Vagina (tissue), 2 donors: Measurements from ENCODE around the gene IGFL3. TPM values are rescaled to one million over a fixed set of nuclear protein-coding genes. Genes with fewer than 3 reads are reported as not detected.

Source experiments
- DNase-seq, 2 donors: peaks; one replicate each; pipeline ENCODE4 v3.0.0-alpha.2; 2017; ENCODE audit errors: extremely low spot score in 2 of 2
- H3K27ac ChIP-seq: fragments of 200-600 bp; sonication (generic); one replicate; pipeline ENCODE4 v1.5.1; 2019
- H3K27me3 ChIP-seq: fragments of 200-600 bp; sonication (generic); one replicate; pipeline ENCODE4 v1.5.1; 2019
- H3K36me3 ChIP-seq, 2 donors: fragments of 200-600 bp; sonication (generic); one replicate each; pipeline ENCODE4 v1.5.1; 2017 to 2019
- H3K4me1 ChIP-seq: fragments of 200-600 bp; sonication (generic); one replicate; pipeline ENCODE4 v1.5.1; 2019
- H3K4me3 ChIP-seq, 2 donors: fragments of 200-600 bp; sonication (generic); 1 replicate in 1 of 2; 2 replicates in 1 of 2; pipeline ENCODE4 v1.5.1; 2016 to 2019
- H3K9me3 ChIP-seq: fragments of 200-600 bp; sonication (generic); one replicate; pipeline ENCODE4 v1.5.1; 2019
- CTCF ChIP-seq, 3 experiments: fragments of 450-650 bp in 2 of 3; fragments of 200-600 bp in 1 of 3; sonication (generic) in 1 of 3; IDR thresholded peaks; one replicate each; pipeline ENCODE4 v1.5.1; 2017 to 2019; ENCODE audit warnings: antibody characterized with exemption in 3 of 3, mild to moderate bottlenecking in 2 of 3, moderate library complexity in 2 of 3
- POLR2A ChIP-seq, 2 donors: fragments of 450-650 bp; IDR thresholded peaks; one replicate each; pipeline ENCODE4 v1.6.1; 2017; ENCODE audit warnings: antibody characterized with exemption in 2 of 2, mild to moderate bottlenecking in 2 of 2, moderate library complexity in 2 of 2
- POLR2AphosphoS5 ChIP-seq, 2 donors: sonication (generic); formaldehyde crosslinking; IDR thresholded peaks; one replicate each; pipeline ENCODE4 v1.9.0; 2017; ENCODE audit warnings: antibody characterized with exemption in 2 of 2, mild to moderate bottlenecking in 2 of 2, low read depth in 1 of 2; ENCODE audit not compliant: insufficient read depth in 1 of 2
- intact Hi-C: fragments of 100-400 bp; cut with DNase I; formaldehyde crosslinking; loops from one replicate; pipeline ENCODE4 v1.15.1; 2023
- total RNA-seq: library from RNA; depleted of rRNA; stranded (reverse); fragments of >200 nt; gene quantifications from one replicate; pipeline ENCODE4 v1.2.3, GENCODE V29; 2016

Gene IGFL3
- total RNA-seq, 1 donor from 2014 or later = not detected

GRCh38 chr19:46159418-46160232 is 35.1 kb upstream of the IGFL3 start:
- no peak overlapping the region for H3K27ac ChIP-seq
- no peaks in the 10 kb centered on the region for H3K27me3 ChIP-seq
- no peak overlapping the region for H3K4me3 ChIP-seq
- no peaks in the 10 kb centered on the region for H3K9me3 ChIP-seq
- H3K4me1 ChIP-seq = no peaks in the 10 kb centered on the region
- intact Hi-C loops = no loop called here
- no peak for TF ChIP-seq CTCF (IDR thresholded peaks at IDR 0.05)
- TF ChIP-seq POLR2A (IDR thresholded peaks at IDR 0.05) = no peak
- no peak for TF ChIP-seq POLR2AphosphoS5 (IDR thresholded peaks at IDR 0.05; ENCODE audit: insufficient read depth in 1 of 2, low read depth in 1 of 2)
- H3K36me3 ChIP-seq = no peaks in the 10 kb centered on the region
- DNase-seq = no peak

DNA sequence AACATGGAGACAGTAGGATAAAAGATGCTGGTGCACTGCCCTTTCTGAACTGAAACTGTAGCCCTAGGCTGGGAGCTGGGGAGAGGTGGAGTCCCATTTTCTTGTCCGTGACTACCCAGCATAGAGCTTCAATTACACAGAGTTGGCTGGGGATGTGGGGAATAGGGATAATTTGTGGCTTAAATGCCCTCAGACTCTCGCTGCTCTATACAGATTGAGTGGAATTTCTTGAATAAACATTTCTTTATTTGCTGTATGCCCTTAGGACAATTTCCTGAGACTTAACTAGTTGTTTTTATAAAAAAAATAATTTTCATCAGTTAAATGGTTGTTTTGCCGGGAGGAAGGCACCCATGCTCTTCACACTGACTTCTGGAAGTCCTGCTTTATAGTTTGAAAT is 30.7 kb upstream of the IGFL3 start:
- Histone ChIP-seq H3K27ac (no peak overlapping the region), H3K4me1 (no peaks in the 10 kb centered on the region), H3K27me3 (no peaks in the 10 kb centered on the region), H3K9me3 (no peaks in the 10 kb centered on the region), H3K36me3 (no peaks in the 10 kb centered on the region), H3K4me3 (no peak overlapping the region)
- TF ChIP-seq CTCF (IDR thresholded peaks at IDR 0.05) = no peak
- no peak for TF ChIP-seq POLR2A (IDR thresholded peaks at IDR 0.05)
- no peak for TF ChIP-seq POLR2AphosphoS5 (IDR thresholded peaks at IDR 0.05; ENCODE audit: insufficient read depth in 1 of 2, low read depth in 1 of 2)
- no peak for DNase-seq
- intact Hi-C loops = no loop called here

GRCh38 chr19:46150606-46151005 is 26.1 kb upstream of the IGFL3 start:
- no peaks in the 10 kb centered on the region for H3K4me1 ChIP-seq
- no peaks in the 10 kb centered on the region for H3K27me3 ChIP-seq
- DNase-seq = no peak
- H3K36me3 ChIP-seq = no peaks in the 10 kb centered on the region
- TF ChIP-seq POLR2AphosphoS5 (IDR thresholded peaks at IDR 0.05; ENCODE audit: insufficient read depth in 1 of 2, low read depth in 1 of 2) (no peak), CTCF (IDR thresholded peaks at IDR 0.05) (no peak), POLR2A (IDR thresholded peaks at IDR 0.05) (no peak)
- H3K27ac ChIP-seq = no peak overlapping the region
- no peak overlapping the region for H3K4me3 ChIP-seq
- intact Hi-C loops = no loop called here
- H3K9me3 ChIP-seq = no peaks in the 10 kb centered on the region

DNA sequence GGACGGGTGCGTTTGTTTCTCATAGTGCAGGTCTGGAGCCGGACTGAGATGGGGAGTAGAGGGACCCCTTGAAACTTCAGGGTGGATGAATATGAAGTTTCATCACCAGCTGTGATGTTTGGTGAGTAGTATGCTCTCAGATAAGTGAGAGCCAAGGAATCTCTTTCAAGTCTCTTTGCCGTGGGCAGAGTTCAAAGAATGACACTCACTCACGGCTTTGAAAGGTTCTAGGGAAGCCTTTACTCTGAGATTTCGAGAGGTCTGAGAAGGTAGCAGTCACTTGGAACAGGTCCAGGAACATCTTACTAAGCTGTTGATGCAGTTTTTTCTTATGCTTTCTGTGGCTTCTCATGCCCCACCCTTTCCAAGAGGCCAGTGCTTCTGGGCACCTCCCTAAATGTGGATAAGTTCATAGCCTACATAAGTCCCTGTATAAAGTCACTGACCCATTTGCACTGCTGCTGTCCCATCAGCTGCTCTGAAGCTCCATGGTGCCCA is 23.4 kb upstream of the IGFL3 start, which contains the start of gene IGFL2:
Gene IGFL2, plus strand, starts transcription at position 448 of the 498 bp plus-strand sequence. Its CDS starts 41 bp downstream, at position 489.
- Histone ChIP-seq H3K36me3 (no peaks in the 10 kb centered on the region), H3K4me1 (no peaks in the 10 kb centered on the region), H3K27ac (no peak within 1 kb of the TSS), H3K27me3 (no peaks in the 10 kb centered on the region), H3K9me3 (no peaks in the 10 kb centered on the region), H3K4me3 (no peak within 1 kb of the TSS)
- no peak for DNase-seq
- TF ChIP-seq POLR2A (IDR thresholded peaks at IDR 0.05) (no peak), CTCF (IDR thresholded peaks at IDR 0.05) (no peak), POLR2AphosphoS5 (IDR thresholded peaks at IDR 0.05; ENCODE audit: insufficient read depth in 1 of 2, low read depth in 1 of 2) (no peak)
- intact Hi-C loops = no loop called here

GRCh38 chr19:46147166-46147740 is 22.8 kb upstream of the IGFL3 start:
- TF ChIP-seq POLR2A (IDR thresholded peaks at IDR 0.05) (no peak), CTCF (IDR thresholded peaks at IDR 0.05) (no peak), POLR2AphosphoS5 (IDR thresholded peaks at IDR 0.05; ENCODE audit: insufficient read depth in 1 of 2, low read depth in 1 of 2) (no peak)
- Histone ChIP-seq H3K36me3 (no peaks in the 10 kb centered on the region), H3K27me3 (no peaks in the 10 kb centered on the region), H3K9me3 (no peaks in the 10 kb centered on the region), H3K4me3 (no peak overlapping the region), H3K27ac (no peak overlapping the region), H3K4me1 (no peaks in the 10 kb centered on the region)
- no peak for DNase-seq
- intact Hi-C loops = no loop called here
